ENCODE data around the gene OR2AP1.
"Not testable (repeated sequence)": the region's sequence is repeated elsewhere in the genome, so short reads cannot be mapped to it uniquely, and the experiment has no call there.

OR2AP1 gene

GRCh38 chr12:55572168-55572567 lies at the start of gene OR2AP1:
TSS of gene OR2AP1 (plus strand) at chr12:55572468. CDS start at chr12:55574415, 1,947 bp downstream.
- Histone ChIP-seq H3K27me3 (ENCODE audit: control insufficient read depth, insufficient read depth, low read length) (no peaks in the 10 kb centered on the region), H3K4me3 (ENCODE audit: low read depth, low read length) (no peak within 1 kb of the TSS), H3K36me3 (ENCODE audit: control insufficient read depth, insufficient read depth, low read length) (no peaks in the 10 kb centered on the region), H3K9me3 (ENCODE audit: control insufficient read depth, insufficient read depth, low read depth, low read length) (peaks cover 51% of the 10 kb centered on the region), H3K9ac (ENCODE audit: low read length) (no peak within 1 kb of the TSS), H3K4me1 (ENCODE audit: control insufficient read depth, insufficient read depth, low read length) (no peaks in the 10 kb centered on the region), H3K27ac (ENCODE audit: low read depth, low read length) (no peak within 1 kb of the TSS)

- not testable (repeated sequence) for H3K27me3 ChIP-seq (ENCODE audit: control insufficient read depth, insufficient read depth, low read length); H3K27ac ChIP-seq (ENCODE audit: low read depth, low read length); H3K4me1 ChIP-seq (ENCODE audit: control insufficient read depth, insufficient read depth, low read length); H3K9ac ChIP-seq (ENCODE audit: low read length); H3K36me3 ChIP-seq (ENCODE audit: control insufficient read depth, insufficient read depth, low read length); H3K4me3 ChIP-seq (ENCODE audit: low read depth, low read length)
- peaks cover 17% of the 10 kb centered on the region for H3K9me3 ChIP-seq (ENCODE audit: control insufficient read depth, insufficient read depth, low read depth, low read length)
These were observed 24.0 kb upstream of the OR2AP1 start for GRCh38 chr12:55548235-55548634.

GRCh38 chr12:55548756-55549155 lies 23.5 kb upstream of the OR2AP1 start:
- H3K4me1 ChIP-seq (ENCODE audit: control insufficient read depth, insufficient read depth, low read length): no peaks in the 10 kb centered on the region
- no peaks in the 10 kb centered on the region for H3K36me3 ChIP-seq (ENCODE audit: control insufficient read depth, insufficient read depth, low read length)
- peaks cover 17% of the 10 kb centered on the region for H3K9me3 ChIP-seq (ENCODE audit: control insufficient read depth, insufficient read depth, low read depth, low read length)
- no peaks in the 10 kb centered on the region for H3K27me3 ChIP-seq (ENCODE audit: control insufficient read depth, insufficient read depth, low read length)
- no peak overlapping the region for H3K9ac ChIP-seq (ENCODE audit: low read length)
- H3K27ac ChIP-seq (ENCODE audit: low read depth, low read length): no peak overlapping the region
- H3K4me3 ChIP-seq (ENCODE audit: low read depth, low read length): no peak overlapping the region

GRCh38 chr12:55549302-55549701 lies 23.0 kb upstream of the OR2AP1 start, which contains the start of gene OR6C4:
TSS of gene OR6C4 (plus strand) at chr12:55549602. CDS start at chr12:55551227, 1,625 bp downstream.
- peaks cover 17% of the 10 kb centered on the region for H3K9me3 ChIP-seq (ENCODE audit: control insufficient read depth, insufficient read depth, low read depth, low read length)
- no peak within 1 kb of the TSS for H3K27ac ChIP-seq (ENCODE audit: low read depth, low read length)
- no peaks in the 10 kb centered on the region for H3K36me3 ChIP-seq (ENCODE audit: control insufficient read depth, insufficient read depth, low read length)
- H3K27me3 ChIP-seq (ENCODE audit: control insufficient read depth, insufficient read depth, low read length): no peaks in the 10 kb centered on the region
- H3K4me1 ChIP-seq (ENCODE audit: control insufficient read depth, insufficient read depth, low read length): no peaks in the 10 kb centered on the region
- no peak within 1 kb of the TSS for H3K4me3 ChIP-seq (ENCODE audit: low read depth, low read length)
- H3K9ac ChIP-seq (ENCODE audit: low read length): no peak within 1 kb of the TSS

- no peaks in the 10 kb centered on the region for H3K36me3 ChIP-seq (ENCODE audit: control insufficient read depth, insufficient read depth, low read length)
These were observed 18.0 kb upstream of the OR2AP1 start for GRCh38 chr12:55554296-55554695.

GRCh38 chr12:55570060-55570459 lies 2.2 kb upstream of the OR2AP1 start:
- H3K4me3 ChIP-seq (ENCODE audit: low read depth, low read length); H3K9ac ChIP-seq (ENCODE audit: low read length); H3K36me3 ChIP-seq (ENCODE audit: control insufficient read depth, insufficient read depth, low read length); H3K27ac ChIP-seq (ENCODE audit: low read depth, low read length); H3K4me1 ChIP-seq (ENCODE audit: control insufficient read depth, insufficient read depth, low read length); H3K27me3 ChIP-seq (ENCODE audit: control insufficient read depth, insufficient read depth, low read length): not testable (repeated sequence)
- peaks cover 53% of the 10 kb centered on the region for H3K9me3 ChIP-seq (ENCODE audit: control insufficient read depth, insufficient read depth, low read depth, low read length)

More at GRCh38 chr12:55554296-55554695, 18.0 kb upstream of the OR2AP1 start:
- no peaks in the 10 kb centered on the region for H3K27me3 ChIP-seq (ENCODE audit: control insufficient read depth, insufficient read depth, low read length)
- H3K4me3 ChIP-seq (ENCODE audit: low read depth, low read length): no peak overlapping the region
- no peaks in the 10 kb centered on the region for H3K4me1 ChIP-seq (ENCODE audit: control insufficient read depth, insufficient read depth, low read length)
- H3K27ac ChIP-seq (ENCODE audit: low read depth, low read length): no peak overlapping the region
- no peak overlapping the region for H3K9ac ChIP-seq (ENCODE audit: low read length)
- peaks cover 8% of the 10 kb centered on the region; the same call in 1 of the 2 replicates for H3K9me3 ChIP-seq (ENCODE audit: control insufficient read depth, insufficient read depth, low read depth, low read length)

GRCh38 chr12:55570689-55571088 lies 1.6 kb upstream of the OR2AP1 start:
- H3K36me3 ChIP-seq (ENCODE audit: control insufficient read depth, insufficient read depth, low read length); H3K4me3 ChIP-seq (ENCODE audit: low read depth, low read length); H3K27ac ChIP-seq (ENCODE audit: low read depth, low read length); H3K9ac ChIP-seq (ENCODE audit: low read length); H3K27me3 ChIP-seq (ENCODE audit: control insufficient read depth, insufficient read depth, low read length); H3K4me1 ChIP-seq (ENCODE audit: control insufficient read depth, insufficient read depth, low read length): not testable (repeated sequence)
- H3K9me3 ChIP-seq (ENCODE audit: control insufficient read depth, insufficient read depth, low read depth, low read length): peaks cover 53% of the 10 kb centered on the region

- H3K9me3 ChIP-seq (ENCODE audit: control insufficient read depth, insufficient read depth, low read depth, low read length): 0 out of 2 replicates have a peak, but pooled peaks cover 2% of the 10 kb centered on the region
- no peaks in the 10 kb centered on the region for H3K36me3 ChIP-seq (ENCODE audit: control insufficient read depth, insufficient read depth, low read length)
- no peak overlapping the region for H3K4me3 ChIP-seq (ENCODE audit: low read depth, low read length)
- H3K27me3 ChIP-seq (ENCODE audit: control insufficient read depth, insufficient read depth, low read length): no peaks in the 10 kb centered on the region
- H3K9ac ChIP-seq (ENCODE audit: low read length): no peak overlapping the region
- no peak overlapping the region for H3K27ac ChIP-seq (ENCODE audit: low read depth, low read length)
- no peaks in the 10 kb centered on the region for H3K4me1 ChIP-seq (ENCODE audit: control insufficient read depth, insufficient read depth, low read length)
These were observed 9.8 kb downstream of the OR2AP1 start for GRCh38 chr12:55582066-55582465.

GRCh38 chr12:55585817-55586216 lies 13.5 kb downstream of the OR2AP1 start:
- no peak overlapping the region for H3K27ac ChIP-seq (ENCODE audit: low read depth, low read length)
- H3K27me3 ChIP-seq (ENCODE audit: control insufficient read depth, insufficient read depth, low read length): no peaks in the 10 kb centered on the region
- no peaks in the 10 kb centered on the region for H3K4me1 ChIP-seq (ENCODE audit: control insufficient read depth, insufficient read depth, low read length)
- H3K4me3 ChIP-seq (ENCODE audit: low read depth, low read length): no peak overlapping the region
- no peaks in the 10 kb centered on the region for H3K9me3 ChIP-seq (ENCODE audit: control insufficient read depth, insufficient read depth, low read depth, low read length)
- no peak overlapping the region for H3K9ac ChIP-seq (ENCODE audit: low read length)
- no peaks in the 10 kb centered on the region for H3K36me3 ChIP-seq (ENCODE audit: control insufficient read depth, insufficient read depth, low read length)

GRCh38 chr12:55590152-55590551 lies 17.9 kb downstream of the OR2AP1 start:
- not testable (repeated sequence) for H3K27me3 ChIP-seq (ENCODE audit: control insufficient read depth, insufficient read depth, low read length); H3K36me3 ChIP-seq (ENCODE audit: control insufficient read depth, insufficient read depth, low read length); H3K4me1 ChIP-seq (ENCODE audit: control insufficient read depth, insufficient read depth, low read length); H3K9me3 ChIP-seq (ENCODE audit: control insufficient read depth, insufficient read depth, low read depth, low read length); H3K4me3 ChIP-seq (ENCODE audit: low read depth, low read length); H3K27ac ChIP-seq (ENCODE audit: low read depth, low read length); H3K9ac ChIP-seq (ENCODE audit: low read length)

- Histone ChIP-seq H3K27ac (ENCODE audit: low read depth, low read length) (no peak overlapping the region), H3K4me1 (ENCODE audit: control insufficient read depth, insufficient read depth, low read length) (no peaks in the 10 kb centered on the region), H3K9me3 (ENCODE audit: control insufficient read depth, insufficient read depth, low read depth, low read length) (no peaks in the 10 kb centered on the region), H3K4me3 (ENCODE audit: low read depth, low read length) (no peak overlapping the region), H3K27me3 (ENCODE audit: control insufficient read depth, insufficient read depth, low read length) (no peaks in the 10 kb centered on the region), H3K36me3 (ENCODE audit: control insufficient read depth, insufficient read depth, low read length) (no peaks in the 10 kb centered on the region), H3K9ac (ENCODE audit: low read length) (no peak overlapping the region)
These were observed 35.7 kb downstream of the OR2AP1 start for GRCh38 chr12:55607821-55608594.

All from HUES6 (cell line).